Uterus (tissue), 4 donors: ENCODE measurements around the gene INMT. TPM values are rescaled to one million over a fixed set of nuclear protein-coding genes. Genes with fewer than 3 reads are reported as not detected.
"Not testable (repeated sequence)": the region's sequence is repeated elsewhere in the genome, so short reads cannot be mapped to it uniquely, and the experiment has no call there.

Experiments used
- DNase-seq, 2 donors: peaks; one replicate each; pipeline ENCODE4 v3.0.0-alpha.2; 2019 to 2020
- H3K27ac ChIP-seq, 2 donors: fragments of 200-600 bp; sonication (generic); 1 replicate in 1 of 2; 2 replicates in 1 of 2; pipeline ENCODE4 v1.5.1; 2016 to 2018
- H3K27me3 ChIP-seq, 2 donors: fragments of 200-600 bp; sonication (generic); one replicate each; pipeline ENCODE4 v1.5.1; 2018 to 2019; ENCODE audit warnings: control low read depth in 1 of 2
- H3K36me3 ChIP-seq, 2 donors: fragments of 200-600 bp; sonication (generic); one replicate each; pipeline ENCODE4 v1.5.1; 2019; ENCODE audit warnings: control low read depth in 1 of 2
- H3K4me1 ChIP-seq, 2 donors: fragments of 200-600 bp; sonication (generic); one replicate each; pipeline ENCODE4 v1.5.1; 2018 to 2019; ENCODE audit warnings: control low read depth in 1 of 2
- H3K4me3 ChIP-seq, 2 donors: fragments of 200-600 bp; sonication (generic); 1 replicate in 1 of 2; 2 replicates in 1 of 2; pipeline ENCODE4 v1.5.1; 2018 to 2019; ENCODE audit warnings: mild to moderate bottlenecking in 1 of 2
- H3K9me3 ChIP-seq, 2 donors: fragments of 200-600 bp; sonication (generic); one replicate each; pipeline ENCODE4 v1.5.1; 2019; ENCODE audit warnings: control low read depth in 1 of 2
- CTCF ChIP-seq, 4 experiments: fragments of 200-600 bp in 2 of 4; fragments of 450-650 bp in 2 of 4; sonication (generic) in 2 of 4; IDR thresholded peaks; one replicate each; pipeline ENCODE4 v1.5.1; 2016 to 2019; ENCODE audit warnings: antibody characterized with exemption in 4 of 4, mild to moderate bottlenecking in 2 of 4, moderate library complexity in 1 of 4
- POLR2A ChIP-seq, 2 donors: fragments of 450-650 bp; IDR thresholded peaks; one replicate each; pipeline ENCODE4 v1.6.1; 2016; ENCODE audit warnings: antibody characterized with exemption in 2 of 2, mild to moderate bottlenecking in 1 of 2, moderate library complexity in 1 of 2
- intact Hi-C: fragments of 100-400 bp; cut with DNase I; formaldehyde crosslinking; loops from one replicate; pipeline ENCODE4 v1.15.1; 2023; ENCODE audit warnings: low total_unique reads
- total RNA-seq, 4 donors: library from RNA; depleted of rRNA in 3 of 4; stranded (reverse); fragments of >200 nt in 3 of 4; gene quantifications; one replicate each; pipeline versions ENCODE4 v1.1.0 to v1.2.4, GENCODE V29; 2014 to 2023
- donor health status: DM: yes; HTN: yes; CAD: no.

INMT gene
- total RNA-seq, 4 donors from 2014 or later = 6.5 to 29.2 (median 20.0) TPM

GRCh38 chr7:30709549-30709948, 42.4 kb upstream of the INMT start:
- Histone ChIP-seq H3K9me3 (no peaks in the 10 kb centered on the region), H3K27ac (peak overlapping the region in 1 of 2 donors; percentile 49), H3K4me1 (no peaks in the 10 kb centered on the region), H3K4me3 (no peak overlapping the region), H3K27me3 (no peaks in the 10 kb centered on the region), H3K36me3 (no peaks in the 10 kb centered on the region)
- intact Hi-C loops = no loop called here
- TF ChIP-seq CTCF (IDR thresholded peaks at IDR 0.05) (no peak), POLR2A (IDR thresholded peaks at IDR 0.05) (no peak)
- DNase-seq = no peak

GRCh38 chr7:30710669-30711068, 41.3 kb upstream of the INMT start:
- no peaks in the 10 kb centered on the region for H3K27me3 ChIP-seq
- no peak for TF ChIP-seq CTCF (IDR thresholded peaks at IDR 0.05)
- no peak for TF ChIP-seq POLR2A (IDR thresholded peaks at IDR 0.05)
- intact Hi-C loops = no loop called here
- no peak for DNase-seq
- H3K36me3 ChIP-seq = no peaks in the 10 kb centered on the region
- no peaks in the 10 kb centered on the region for H3K4me1 ChIP-seq
- H3K9me3 ChIP-seq = no peaks in the 10 kb centered on the region
- no peak overlapping the region for H3K4me3 ChIP-seq
- no peak overlapping the region for H3K27ac ChIP-seq

GRCh38 chr7:30713392-30713791, 38.5 kb upstream of the INMT start:
- no peak for TF ChIP-seq CTCF (IDR thresholded peaks at IDR 0.05)
- TF ChIP-seq POLR2A (IDR thresholded peaks at IDR 0.05) = no peak
- DNase-seq = no peak
- Histone ChIP-seq H3K27me3 (no peaks in the 10 kb centered on the region), H3K9me3 (no peaks in the 10 kb centered on the region), H3K27ac (no peak overlapping the region), H3K4me3 (no peak overlapping the region), H3K36me3 (no peaks in the 10 kb centered on the region), H3K4me1 (no peaks in the 10 kb centered on the region)
- intact Hi-C loops = no loop called here

GRCh38 chr7:30714129-30714528, 37.8 kb upstream of the INMT start:
- no peak for DNase-seq
- Histone ChIP-seq H3K4me3 (no peak overlapping the region), H3K36me3 (no peaks in the 10 kb centered on the region), H3K27me3 (no peaks in the 10 kb centered on the region), H3K27ac (no peak overlapping the region), H3K9me3 (no peaks in the 10 kb centered on the region), H3K4me1 (no peaks in the 10 kb centered on the region)
- no peak for TF ChIP-seq POLR2A (IDR thresholded peaks at IDR 0.05)
- no peak for TF ChIP-seq CTCF (IDR thresholded peaks at IDR 0.05)
- intact Hi-C loops = no loop called here

- DNase-seq = no peak
- Histone ChIP-seq H3K4me1 (no peaks in the 10 kb centered on the region), H3K36me3 (no peaks in the 10 kb centered on the region), H3K9me3 (no peaks in the 10 kb centered on the region), H3K27me3 (no peaks in the 10 kb centered on the region), H3K27ac (no peak overlapping the region), H3K4me3 (no peak overlapping the region)
- intact Hi-C loops = no loop called here
- no peak for TF ChIP-seq POLR2A (IDR thresholded peaks at IDR 0.05)
- TF ChIP-seq CTCF (IDR thresholded peaks at IDR 0.05) = no peak
Measured at GRCh38 chr7:30717181-30717580, 34.8 kb upstream of the INMT start.

GRCh38 chr7:30719434-30719833, 32.5 kb upstream of the INMT start:
- DNase-seq, H3K9me3 ChIP-seq, H3K36me3 ChIP-seq, H3K27ac ChIP-seq, H3K4me3 ChIP-seq, intact Hi-C loops, H3K4me1 ChIP-seq, H3K27me3 ChIP-seq: not testable (repeated sequence)
